GM06990 (cell line): ENCODE measurements around the gene FASN.
A peak's percentile ranks its signal among the peaks of the same experiment; 100 is the strongest.

Experiments used
- DNase-seq: peaks from one replicate; pipeline ENCODE4 v3.0.0-alpha.2; 2011; ENCODE audit not compliant: insufficient read length; ENCODE audit errors: extremely low read depth
- H3K27me3 ChIP-seq: replicated peaks from 2 replicates; pipeline ENCODE4 v1.6.0; 2011; ENCODE audit warnings: low read length; ENCODE audit not compliant: control insufficient read depth, insufficient read depth
- H3K36me3 ChIP-seq: 2 replicates; pipeline ENCODE4 v1.5.1; 2011; ENCODE audit warnings: low read length; ENCODE audit not compliant: control insufficient read depth, insufficient read depth
- H3K4me3 ChIP-seq: replicated peaks from 2 replicates; pipeline ENCODE4 v1.5.1; 2011; ENCODE audit warnings: low read depth, mild to moderate bottlenecking, control low read depth, low read length
- CTCF ChIP-seq: IDR thresholded peaks from 2 replicates; pipeline ENCODE4 v1.5.1; 2011; ENCODE audit warnings: low read length, control low read depth, mild to moderate bottlenecking, inconsistent platforms; ENCODE audit not compliant: insufficient read depth, poor library complexity, severe bottlenecking

The FASN gene

GRCh38 chr17:82107341-82107860, 9.4 kb upstream of the FASN start:
- no peaks in the 10 kb centered on the region; the same call in 1 of the 2 replicates for H3K36me3 ChIP-seq
- peak; percentile 25 for DNase-seq
- TF ChIP-seq CTCF: peak; percentile 34

GRCh38 chr17:82106688-82107305, 8.8 kb upstream of the FASN start:
- Histone ChIP-seq H3K27me3 (no peaks in the 10 kb centered on the region), H3K4me3 (peak overlapping the region; percentile 68), H3K36me3 (no peaks in the 10 kb centered on the region; the same call in 1 of the 2 replicates)
- no peak for TF ChIP-seq CTCF
- DNase-seq: peak; percentile 21

More at GRCh38 chr17:82107341-82107860, 9.4 kb upstream of the FASN start:
- no peaks in the 10 kb centered on the region for H3K27me3 ChIP-seq
- H3K4me3 ChIP-seq: no peak overlapping the region

GRCh38 chr17:82105882-82106687, 8.0 kb upstream of the FASN start:
- TF ChIP-seq CTCF: peak; percentile 63
- Histone ChIP-seq H3K36me3 (peaks cover 4% of the 10 kb centered on the region), H3K4me3 (peak overlapping the region; percentile 68), H3K27me3 (no peaks in the 10 kb centered on the region)
- DNase-seq: peak; percentile 80

GRCh38 chr17:82105417-82105881, 7.4 kb upstream of the FASN start:
- no peak for TF ChIP-seq CTCF
- H3K4me3 ChIP-seq: peak overlapping the region; percentile 68
- DNase-seq: no peak
- H3K27me3 ChIP-seq: no peaks in the 10 kb centered on the region
- H3K36me3 ChIP-seq: peaks cover 5% of the 10 kb centered on the region

- TF ChIP-seq CTCF: no peak
- DNase-seq: no peak
- H3K27me3 ChIP-seq: no peaks in the 10 kb centered on the region
- no peak overlapping the region for H3K4me3 ChIP-seq
- peaks cover 5% of the 10 kb centered on the region for H3K36me3 ChIP-seq
Measured at GRCh38 chr17:82104797-82105416, 6.9 kb upstream of the FASN start.
